ENCODE measurements around the gene DISC1.

DISC1 gene

DNA sequence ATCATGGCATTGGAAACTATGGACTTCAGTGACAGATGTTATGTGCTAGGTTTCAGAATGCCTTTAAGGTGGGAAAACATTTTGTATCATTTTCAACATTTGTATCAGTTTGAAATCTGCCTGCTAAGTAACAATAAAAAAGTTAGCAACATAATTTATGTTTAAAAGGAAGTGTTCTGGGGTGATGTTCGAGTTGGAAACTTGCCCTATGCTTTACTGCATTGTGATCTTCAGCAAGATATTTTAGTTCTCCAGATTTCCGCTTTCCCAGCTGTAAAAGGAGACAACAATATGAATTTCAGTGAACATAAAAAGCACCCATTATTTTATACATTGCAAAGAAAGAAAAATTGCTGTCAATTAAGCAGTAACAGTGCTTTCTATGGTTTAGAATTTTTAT lies 187.4 kb downstream of the DISC1 start:
- DNase-seq (ENCODE audit: low read depth), result no peak

DNA sequence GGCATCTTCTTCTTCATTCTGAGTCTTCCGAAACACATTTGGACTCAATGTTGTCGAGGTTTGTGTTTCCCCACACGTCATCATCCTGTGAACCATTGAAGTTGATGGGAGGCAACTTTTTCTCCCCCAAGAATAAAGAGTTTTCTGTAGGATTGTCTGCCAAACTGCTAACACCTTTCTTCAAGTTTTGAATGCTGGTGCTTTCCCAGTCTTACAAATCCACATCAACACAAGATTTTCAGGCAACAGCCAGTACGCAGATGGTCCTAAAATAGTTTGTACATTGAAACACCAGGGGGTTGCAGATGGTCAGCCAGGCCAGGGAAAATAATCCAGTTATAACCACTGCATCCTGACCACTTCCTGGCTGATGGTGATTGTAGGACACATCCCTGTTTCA lies 187.9 kb downstream of the DISC1 start:
- DNase-seq (ENCODE audit: low read depth), result no peak

DNA sequence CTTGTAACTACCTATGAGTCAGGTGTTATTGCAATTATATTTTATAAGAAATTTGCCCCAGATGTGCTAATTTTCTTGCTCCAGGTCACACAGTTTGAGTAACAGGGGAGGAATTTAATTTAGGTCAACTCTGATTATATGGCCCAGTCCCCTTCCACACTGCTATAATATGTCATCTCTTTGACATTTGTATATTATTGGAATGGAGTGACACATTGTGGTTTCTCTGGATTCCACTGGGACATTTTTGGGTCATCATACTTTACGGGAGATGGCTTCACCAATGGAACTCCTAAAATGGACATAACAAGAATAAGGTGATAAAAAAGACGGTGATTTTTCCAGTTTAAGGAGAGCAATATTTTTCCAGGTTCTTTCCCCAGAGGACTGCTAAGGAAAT lies 191.2 kb downstream of the DISC1 start:
- DNase-seq (ENCODE audit: low read depth), result no peak

DNA sequence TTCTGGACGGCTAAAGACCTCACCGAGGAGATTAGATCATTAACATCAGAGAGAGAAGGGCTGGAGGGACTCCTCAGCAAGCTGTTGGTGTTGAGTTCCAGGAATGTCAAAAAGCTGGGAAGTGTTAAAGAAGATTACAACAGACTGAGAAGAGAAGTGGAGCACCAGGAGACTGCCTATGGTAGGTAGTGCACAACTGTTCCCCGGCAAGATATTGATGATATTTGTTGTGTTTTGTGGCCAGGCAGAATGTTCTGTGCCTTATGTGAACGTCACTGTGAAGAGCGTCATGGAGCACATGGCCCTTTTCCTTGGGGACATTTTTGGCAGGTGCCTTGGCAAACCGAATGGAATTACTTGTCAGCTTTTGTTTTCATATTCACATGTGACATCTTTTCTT lies 191.7 kb downstream of the DISC1 start:
- no peak for DNase-seq (ENCODE audit: low read depth)

DNA sequence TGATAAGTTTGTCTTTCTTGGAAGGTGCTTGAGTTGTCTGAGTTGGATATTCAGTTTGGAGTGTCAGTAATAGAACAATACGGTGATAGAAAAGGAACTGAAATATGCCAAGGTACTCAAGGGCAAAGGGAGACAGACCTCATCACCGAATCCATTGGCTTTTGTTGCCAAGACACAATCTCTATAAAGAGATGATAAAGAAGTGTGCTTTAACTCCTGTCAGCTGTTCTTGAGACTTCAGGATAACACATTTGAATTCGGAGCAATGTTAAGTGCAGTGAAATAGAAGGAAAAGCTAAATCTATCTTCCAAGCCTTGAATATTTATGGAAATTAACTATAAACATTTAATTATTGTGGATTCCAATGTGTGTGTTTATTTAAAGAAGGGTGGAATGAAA lies 194.7 kb downstream of the DISC1 start:
- no peak for DNase-seq (ENCODE audit: low read depth)

DNA sequence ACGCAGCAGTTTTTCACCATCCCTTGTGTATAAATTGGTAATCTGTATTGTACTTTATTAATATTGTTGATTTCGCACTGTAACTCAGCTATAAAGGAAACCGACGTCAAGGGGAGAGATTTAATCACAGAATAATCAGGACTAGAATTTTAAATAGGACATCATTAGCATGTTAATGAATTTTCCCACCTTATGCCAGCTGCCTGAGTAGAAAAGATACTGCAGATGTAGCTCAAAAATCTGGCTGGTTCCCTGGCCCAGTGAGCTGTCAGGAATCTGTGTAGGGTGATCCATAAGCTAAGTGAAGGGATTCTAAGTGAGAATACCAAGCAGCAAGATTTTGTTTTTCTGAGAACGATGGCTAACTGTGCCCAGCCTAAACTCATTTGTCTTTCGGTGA lies 195.5 kb downstream of the DISC1 start:
- no peak for DNase-seq (ENCODE audit: low read depth)

DNA sequence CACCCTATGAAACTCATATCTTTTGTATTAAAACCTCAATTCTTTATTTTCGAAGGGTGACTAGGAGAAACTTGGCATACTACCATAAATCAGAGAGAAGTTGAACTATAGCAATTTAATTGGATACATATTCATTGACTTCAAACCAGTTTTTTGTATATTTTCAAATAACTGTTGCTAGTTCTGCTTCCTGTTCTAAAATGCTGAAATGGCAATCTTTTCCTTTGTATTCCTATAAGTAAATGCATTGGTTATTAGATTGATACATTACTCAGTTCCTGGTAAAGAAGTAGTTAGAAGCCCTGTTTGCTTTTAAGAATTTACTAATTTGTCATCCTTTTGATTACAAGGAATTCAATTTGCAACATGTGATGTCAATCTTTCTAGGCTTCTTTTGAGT lies 200.0 kb downstream of the DISC1 start:
- no peak for DNase-seq (ENCODE audit: low read depth)

DNA sequence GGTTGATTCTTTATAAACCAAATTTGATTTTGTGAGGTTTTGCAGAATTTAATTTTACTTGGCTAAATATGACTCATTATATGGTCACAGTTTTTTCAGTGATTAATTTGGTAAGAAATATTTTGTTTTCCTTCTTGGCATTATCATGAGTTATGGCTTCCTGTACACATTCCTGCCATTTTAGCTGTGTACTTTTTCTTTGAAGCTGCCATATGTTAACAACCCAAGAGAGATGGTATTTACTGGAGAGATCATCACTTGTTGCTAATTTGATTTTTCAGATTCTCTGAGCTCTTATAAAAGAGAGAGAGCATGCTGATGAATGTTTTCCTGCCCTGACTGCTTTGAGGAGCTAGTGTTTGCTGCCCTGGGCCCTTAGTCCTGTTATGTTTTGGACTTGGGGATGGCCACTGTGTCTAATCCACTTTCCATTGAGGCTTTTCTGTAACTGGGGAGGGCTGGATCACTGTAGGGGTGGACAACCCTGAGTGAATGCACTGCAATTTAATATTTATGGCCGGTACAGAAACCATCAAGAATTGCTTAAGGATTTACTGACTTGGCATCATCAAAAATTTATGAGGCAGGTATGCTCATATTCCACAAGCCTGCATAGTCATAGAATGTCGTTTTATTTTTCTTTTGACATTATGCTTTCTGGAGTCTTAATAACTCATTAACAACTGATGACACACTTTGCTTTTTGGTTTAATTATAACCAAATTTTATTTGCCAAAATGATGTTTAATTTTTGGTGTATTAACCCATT lies 200.9 kb downstream of the DISC1 start:
- no peak for DNase-seq (ENCODE audit: low read depth)

DNA sequence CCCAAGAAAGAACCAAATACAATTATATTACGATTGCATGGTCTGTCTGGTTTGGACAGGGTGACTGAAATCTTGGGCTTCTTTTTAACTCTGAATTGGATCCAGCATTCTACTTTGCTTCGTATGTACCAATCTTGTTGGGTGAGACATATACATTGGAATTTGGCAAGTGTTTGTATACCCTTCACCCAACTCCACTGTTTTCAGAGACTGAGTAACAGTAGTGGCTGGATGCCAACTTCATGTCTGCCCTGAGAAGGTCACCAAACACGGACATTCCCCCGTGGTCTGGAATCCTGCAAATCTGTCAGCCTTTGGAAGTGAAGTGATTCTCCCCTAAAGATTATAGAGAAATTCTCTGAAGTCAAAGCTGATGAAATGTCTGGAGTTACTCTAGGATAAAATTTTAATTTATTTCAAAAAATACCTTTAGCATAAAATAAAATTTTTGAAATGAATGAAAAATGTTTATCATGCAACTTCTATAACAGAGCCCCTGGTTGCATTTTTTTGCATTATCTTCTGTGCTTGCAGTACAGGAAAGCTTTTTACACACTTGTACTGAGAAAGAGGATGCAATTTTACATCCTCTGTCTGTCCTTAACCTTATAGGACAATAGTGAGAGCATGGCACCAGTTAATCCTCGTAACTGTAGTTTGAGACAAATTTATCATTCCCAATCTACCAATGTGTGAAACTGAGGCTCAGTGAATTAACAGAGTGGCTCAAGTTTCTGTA lies 201.8 kb downstream of the DISC1 start:
- no peak for DNase-seq (ENCODE audit: low read depth)

DNA sequence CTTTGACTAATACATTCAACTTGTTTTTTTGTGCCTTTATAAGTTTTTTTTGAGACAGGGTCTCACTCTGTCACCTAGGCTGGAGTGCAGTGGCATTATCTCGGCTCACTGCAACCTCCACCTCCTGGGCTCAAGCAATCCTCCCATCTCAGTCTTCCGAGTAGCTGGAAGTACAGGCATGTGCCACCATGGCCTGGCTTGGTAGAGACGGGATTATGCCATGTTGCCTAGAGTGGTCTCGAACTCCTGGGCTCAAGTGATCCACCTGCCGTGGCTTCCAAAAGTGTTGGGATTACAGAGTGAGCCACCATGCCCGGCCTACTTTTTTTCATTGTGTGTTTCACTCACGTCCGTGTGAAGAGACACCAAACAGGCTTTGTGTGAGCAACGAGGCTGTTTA lies 202.7 kb downstream of the DISC1 start:
- no peak for DNase-seq (ENCODE audit: low read depth)

DNA sequence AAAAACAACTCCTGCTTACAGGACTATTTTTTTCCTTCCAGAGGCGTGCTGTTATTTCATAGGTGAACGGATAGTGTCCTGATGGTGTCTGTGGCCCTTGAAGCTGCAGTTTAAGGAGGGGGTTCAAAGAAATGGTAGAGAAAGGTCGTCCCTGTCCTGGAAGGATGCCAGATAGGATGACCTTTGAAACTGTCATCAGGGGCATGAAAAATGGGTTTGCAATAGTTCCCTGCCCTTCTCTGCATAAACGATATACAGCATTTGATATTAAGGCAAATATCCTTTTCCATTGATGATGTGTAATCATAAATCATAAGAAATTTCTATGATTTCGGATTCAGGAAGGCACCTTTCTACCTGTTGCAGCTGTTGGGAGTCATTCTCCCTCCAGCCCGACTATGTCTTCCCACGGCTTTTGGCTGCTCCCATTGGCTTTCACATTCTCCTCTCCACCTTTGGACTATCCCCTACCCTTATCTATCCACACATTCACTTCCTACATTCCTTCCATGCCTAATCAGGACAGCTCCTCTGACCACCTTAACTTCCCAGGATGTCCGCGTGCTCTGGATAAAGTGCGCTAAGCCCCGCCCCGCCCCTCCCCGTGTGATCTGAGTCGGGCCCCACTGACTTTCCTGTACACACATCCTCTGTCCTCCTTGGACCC lies 209.8 kb downstream of the DISC1 start:
- DNase-seq (ENCODE audit: low read depth), result no peak

DNA sequence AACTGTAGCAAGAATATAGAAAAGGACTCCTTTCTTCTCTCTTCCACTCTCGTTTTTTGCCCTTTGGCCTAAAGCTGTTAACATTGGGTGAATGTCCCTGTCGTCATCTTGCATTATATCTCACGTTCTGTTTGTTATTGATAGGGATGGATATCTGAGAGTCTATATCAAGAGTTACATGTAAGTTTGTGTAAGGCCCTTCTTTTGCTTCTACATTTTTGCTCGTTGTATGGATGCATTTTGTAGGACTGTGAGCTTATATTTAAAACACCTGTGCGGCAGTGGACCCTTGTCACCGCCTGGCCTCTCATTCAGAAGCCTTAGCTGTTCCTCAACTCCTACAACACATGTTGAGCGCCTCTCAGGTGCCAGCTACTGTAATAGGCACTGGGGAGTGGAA lies 211.9 kb downstream of the DISC1 start:
- DNase-seq (ENCODE audit: low read depth), result no peak

DNA sequence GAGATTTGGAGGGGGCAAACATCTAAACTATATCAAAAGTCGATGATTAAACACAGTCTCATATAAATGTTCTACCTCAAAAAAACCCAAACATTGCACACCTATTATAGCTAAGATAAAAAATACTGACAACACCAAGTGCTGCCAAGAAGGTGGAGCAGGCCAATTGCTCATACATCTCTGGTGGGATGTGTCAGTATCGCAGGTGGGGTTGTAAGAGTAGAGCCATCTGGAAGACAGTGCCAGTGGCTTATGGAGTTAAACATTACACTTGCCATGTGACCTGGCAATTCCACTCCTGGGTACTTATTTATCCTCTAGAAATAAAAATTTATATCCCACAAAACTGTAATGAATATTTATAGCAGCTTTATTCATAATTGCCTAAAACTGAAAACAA lies 213.4 kb downstream of the DISC1 start:
- no peak for DNase-seq (ENCODE audit: low read depth)

DNA sequence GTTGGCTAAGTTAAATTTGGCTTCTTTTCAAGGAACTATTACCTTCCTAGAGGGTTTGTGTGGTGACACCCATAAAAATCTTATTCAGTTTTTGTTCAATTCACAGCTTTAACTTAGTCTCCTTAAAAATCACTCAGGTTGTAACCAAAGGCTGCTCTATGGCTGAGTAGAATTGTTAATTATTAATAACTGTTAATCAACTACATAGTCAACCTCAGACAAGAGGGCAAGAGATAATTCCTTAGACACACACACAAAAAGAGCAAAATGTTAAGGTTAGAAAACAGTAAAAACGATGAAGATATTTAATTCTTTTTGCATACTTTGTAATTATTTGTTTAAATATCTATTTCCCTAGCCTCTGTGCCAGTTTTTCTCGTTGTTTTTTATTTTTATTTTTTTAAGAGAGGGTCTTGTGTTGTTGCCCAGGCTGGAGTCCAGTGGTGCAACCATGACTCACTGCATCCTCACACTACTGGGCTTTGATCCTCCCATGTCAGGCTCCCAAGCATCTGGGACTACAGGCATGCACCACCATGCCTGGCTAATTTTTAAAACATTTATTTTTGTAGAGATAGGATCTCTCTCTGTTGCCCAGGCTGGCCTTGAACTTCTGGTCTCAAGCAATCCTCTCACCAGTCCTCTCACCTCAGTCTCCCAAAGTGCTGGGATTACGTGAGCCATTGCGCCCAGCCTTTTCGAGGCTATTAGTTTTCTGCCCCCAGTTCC lies 215.2 kb downstream of the DISC1 start:
- DNase-seq (ENCODE audit: low read depth), result no peak

DNA sequence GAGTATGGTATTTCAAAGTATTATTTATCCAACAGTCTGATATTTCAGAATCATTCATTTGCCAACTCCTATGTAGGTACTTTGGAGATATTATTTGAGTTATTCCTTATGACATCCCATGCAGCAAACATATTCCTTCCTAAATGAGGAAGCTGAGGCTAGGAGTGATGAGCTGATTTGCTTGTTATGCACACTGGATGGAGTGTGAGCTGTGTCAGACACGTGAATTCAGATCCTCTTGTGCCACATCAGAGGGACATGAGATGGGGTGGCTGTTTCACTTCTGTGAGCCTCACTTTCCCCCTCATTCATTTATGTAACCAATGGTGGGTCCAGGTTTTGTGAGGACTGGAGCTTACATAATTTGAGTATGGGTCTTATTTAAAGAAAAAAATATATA lies 215.9 kb downstream of the DISC1 start:
- no peak for DNase-seq (ENCODE audit: low read depth)

DNA sequence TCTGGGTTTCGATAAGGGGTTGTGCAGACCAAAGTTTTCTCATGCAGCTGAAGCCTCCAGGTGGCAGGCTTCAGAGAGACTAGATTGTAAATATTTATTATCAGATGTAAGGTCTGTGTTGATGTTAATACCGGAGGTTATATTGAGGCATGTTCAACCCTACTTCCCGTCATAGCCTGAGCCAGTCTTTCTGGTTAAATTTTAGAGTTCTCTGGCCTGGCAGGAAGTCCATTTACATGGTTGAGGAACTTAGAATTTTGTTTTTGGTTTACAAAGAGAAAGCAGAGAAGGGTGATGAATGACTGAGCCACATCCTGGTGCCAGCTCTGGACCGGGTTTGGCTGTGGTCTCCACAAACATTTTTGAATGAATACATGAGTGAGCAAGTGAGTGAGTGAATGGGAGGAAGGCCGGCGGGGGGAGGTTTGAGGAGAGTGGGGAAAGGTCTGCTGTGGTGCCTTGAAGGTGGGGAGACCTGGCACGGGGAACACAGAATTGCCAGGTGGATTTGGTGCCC lies 218.5 kb downstream of the DISC1 start:
- no peak for DNase-seq (ENCODE audit: low read depth)

DNA sequence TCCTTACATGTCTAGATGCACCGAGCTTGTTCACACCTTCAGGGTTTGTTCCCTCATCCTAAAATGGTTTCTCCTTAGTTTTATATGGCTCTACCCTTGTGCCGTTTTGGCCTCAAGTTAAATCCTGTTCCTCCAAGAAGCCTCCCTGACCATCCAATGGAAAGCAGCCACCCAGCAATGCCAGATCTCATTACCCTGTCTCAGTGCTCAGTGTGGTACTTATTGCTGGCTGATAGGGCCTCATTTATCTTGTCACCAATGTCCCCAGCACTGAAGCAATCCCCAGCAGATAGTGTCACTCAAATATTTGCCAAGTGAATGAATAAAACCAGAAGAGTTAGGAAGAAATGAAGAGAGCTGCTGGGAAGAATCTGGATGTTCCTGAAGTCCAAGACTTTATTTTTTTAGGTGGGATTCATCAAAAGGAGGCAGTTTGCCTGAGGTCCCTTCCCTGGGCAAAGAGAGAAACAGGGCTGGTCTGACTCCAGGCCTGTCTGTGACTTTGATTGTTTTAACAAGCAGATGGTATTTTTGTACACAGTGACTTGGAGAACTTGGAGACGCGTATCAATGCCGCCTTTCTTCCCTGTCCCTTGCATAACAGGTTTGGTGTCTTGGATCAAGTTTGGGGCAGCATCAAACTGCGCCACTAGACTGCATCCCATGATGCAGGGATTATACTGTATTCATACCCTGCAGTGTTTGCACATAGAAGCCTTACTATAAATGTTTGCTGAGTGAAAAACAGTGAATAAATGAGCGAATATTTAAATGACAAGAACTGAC lies 221.2 kb downstream of the DISC1 start:
- no peak for DNase-seq (ENCODE audit: low read depth)

DNA sequence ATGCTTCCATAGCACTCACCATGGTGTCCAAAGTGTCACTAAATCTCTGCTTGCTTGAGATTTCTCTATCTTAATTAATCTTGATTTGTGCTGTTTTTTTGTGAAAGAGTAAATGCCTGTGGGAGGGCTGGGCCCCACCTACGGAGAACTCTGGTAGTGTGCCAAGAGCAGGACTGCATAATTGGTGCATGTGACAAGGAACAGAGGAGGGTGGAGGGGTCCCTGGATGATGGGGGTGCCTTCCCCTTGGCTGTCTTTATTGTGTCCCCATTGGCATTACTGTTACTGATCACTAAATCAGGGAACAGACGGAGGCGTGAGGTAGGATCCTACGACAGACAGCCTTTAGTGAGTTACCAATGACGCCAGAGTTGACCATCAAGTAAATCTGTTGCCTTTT lies 223.4 kb downstream of the DISC1 start:
- no peak for DNase-seq (ENCODE audit: low read depth)

DNA sequence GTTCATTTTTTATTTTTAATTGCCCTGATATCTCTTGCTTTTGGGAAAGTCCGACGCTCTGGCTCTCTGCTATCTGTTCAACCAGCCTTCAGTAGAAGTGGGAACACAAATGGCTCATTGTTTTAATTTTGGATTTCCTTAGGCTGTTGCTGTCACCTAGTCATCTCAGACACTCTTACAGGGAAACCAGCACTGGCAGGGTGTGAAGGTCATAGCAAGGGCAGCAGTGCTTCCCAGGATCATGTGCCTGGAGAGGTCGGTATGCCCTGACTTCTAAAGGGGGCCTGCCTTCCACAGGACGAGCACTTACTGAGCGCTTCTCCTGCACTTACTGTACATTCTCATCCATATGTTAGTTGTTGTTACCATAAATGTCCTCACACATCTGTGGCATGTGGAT lies 224.2 kb downstream of the DISC1 start:
- no peak for DNase-seq (ENCODE audit: low read depth)

DNA sequence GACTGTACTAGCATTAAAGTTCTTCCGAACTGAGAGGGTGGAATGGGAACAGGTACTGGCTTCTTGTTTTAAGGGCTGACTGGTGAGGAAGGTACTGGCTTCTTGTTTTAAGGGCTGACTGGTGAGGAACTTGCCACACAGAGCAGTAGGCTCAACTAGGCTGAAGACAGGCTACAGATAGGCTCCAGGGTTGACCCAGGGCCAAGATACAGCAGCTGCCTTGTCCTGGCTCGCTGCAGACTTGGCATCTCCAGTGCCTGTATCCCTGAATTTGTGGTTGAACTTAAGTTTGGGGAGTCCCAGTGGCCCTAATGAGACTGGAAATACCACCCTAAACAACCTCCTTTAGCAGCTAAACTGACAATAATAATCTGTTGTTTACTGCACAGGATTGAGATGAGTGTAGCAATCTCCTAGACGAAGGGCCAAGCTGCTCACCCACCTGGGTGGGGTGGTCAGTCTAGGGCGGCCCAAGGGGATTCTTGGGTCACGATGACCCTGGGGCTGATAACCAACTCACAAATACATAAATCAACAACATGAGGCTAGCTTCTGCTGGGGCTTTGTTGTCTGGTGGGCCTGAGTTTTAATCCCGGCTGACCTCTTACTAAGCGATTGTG lies 227.1 kb downstream of the DISC1 start:
- no peak for DNase-seq (ENCODE audit: low read depth)

DNA sequence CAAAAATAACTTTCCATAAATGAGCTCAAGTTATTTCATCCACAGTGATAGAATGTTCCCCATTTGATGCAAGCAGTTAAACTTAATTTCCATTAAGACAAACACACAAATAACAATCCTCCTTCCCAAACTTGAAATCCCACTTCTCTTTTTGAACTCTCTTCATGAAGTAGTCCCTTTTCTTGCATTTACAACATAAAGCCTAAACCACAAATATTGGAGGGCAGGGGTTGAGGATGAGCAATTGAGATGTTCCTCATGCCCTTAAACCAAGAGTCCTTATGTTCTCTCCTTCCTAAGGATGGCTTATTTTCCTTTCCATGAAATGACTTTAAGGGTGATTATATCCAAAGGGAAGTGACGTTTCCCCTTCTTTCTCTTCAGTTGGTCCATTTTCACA lies 228.8 kb downstream of the DISC1 start:
- DNase-seq (ENCODE audit: low read depth), result no peak

All from stimulated activated CD8-positive, alpha-beta memory T cell treated with anti-CD3 and anti-CD28 coated beads, Interleukin-15, amount 100 ng/mL, for 24 hours (primary cell).